ENCODE results near the gene COL4A2.
"Not testable (repeated sequence)": the region's sequence is repeated elsewhere in the genome, so short reads cannot be mapped to it uniquely, and the experiment has no call there.

COL4A2 gene

DNA sequence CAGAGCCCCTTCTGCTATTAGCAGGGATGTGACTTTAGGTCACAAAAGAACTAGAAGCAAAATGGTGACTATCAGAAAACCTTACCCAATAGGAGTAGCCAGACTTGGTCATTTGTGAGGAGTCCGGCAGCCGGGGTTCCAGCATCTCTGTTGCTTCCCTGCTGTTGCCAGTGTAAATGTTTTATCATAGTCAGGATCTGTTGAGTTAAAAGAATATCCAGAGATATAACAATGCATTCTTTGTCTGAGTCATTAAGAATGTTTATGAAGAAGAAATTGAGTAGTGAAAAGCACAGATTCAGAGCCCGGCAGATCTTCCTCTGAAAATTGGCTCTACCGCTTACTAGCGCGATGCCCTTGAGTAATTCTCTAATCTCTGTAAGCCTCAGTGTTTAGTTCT is 84.2 kb downstream of the COL4A2 start:
- H3K4me3 ChIP-seq (ENCODE audit: low read depth, low read length), result no peak overlapping the region

DNA sequence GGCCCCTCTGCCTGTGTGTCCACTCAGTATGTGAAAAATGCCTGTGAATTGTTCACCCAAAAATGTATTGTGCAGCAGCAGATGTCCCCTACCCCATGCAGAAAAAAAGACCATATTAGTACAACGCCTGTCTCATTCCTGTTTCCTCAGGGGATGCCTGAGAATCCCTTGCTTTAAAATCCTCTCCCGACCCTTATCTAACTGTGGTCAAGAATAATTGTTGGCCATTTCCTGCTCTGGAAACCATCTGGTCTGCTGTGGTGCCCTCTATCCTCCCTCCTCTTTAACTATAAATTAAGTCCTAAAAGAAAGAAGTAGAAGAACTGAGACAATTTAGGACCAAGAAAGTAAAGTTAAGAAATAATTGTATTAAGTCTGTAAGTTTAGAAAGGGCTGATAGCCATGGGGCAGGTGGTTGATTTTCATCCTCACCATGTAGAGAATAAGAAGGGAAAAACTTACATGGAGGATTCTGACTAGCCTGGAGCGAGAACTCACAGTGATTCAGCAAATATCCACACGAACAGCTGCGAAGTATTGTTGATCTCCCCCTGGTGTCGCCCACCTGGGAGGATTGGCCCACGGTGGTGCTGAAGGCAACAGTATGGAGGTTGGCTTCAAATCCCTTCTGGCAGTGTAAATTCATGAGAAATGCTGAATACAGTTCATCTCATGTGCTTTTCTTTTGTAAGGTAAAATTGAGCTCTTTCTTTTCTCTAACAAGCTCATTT is 85.6 kb downstream of the COL4A2 start:
- Histone ChIP-seq H3K9me3 (ENCODE audit: control insufficient read depth, insufficient read depth, low read length) (no peaks in the 10 kb centered on the region), H3K9ac (ENCODE audit: low read depth, low read length) (no peak overlapping the region), H3K4me3 (ENCODE audit: low read depth, low read length) (no peak overlapping the region), H3K4me1 (ENCODE audit: control insufficient read depth, insufficient read depth, low read length) (peaks cover 8% of the 10 kb centered on the region), H3K36me3 (ENCODE audit: control insufficient read depth, insufficient read depth, low read length) (peaks cover 9% of the 10 kb centered on the region), H3K27me3 (ENCODE audit: control insufficient read depth, insufficient read depth, low read length) (no peaks in the 10 kb centered on the region)

More for the DNA sequence above, 84.2 kb downstream of the COL4A2 start:
- Histone ChIP-seq H3K9ac (ENCODE audit: low read depth, low read length) (no peak overlapping the region), H3K27me3 (ENCODE audit: control insufficient read depth, insufficient read depth, low read length) (no peaks in the 10 kb centered on the region), H3K9me3 (ENCODE audit: control insufficient read depth, insufficient read depth, low read length) (no peaks in the 10 kb centered on the region), H3K4me1 (ENCODE audit: control insufficient read depth, insufficient read depth, low read length) (peaks cover 8% of the 10 kb centered on the region), H3K36me3 (ENCODE audit: control insufficient read depth, insufficient read depth, low read length) (peaks cover 9% of the 10 kb centered on the region)

DNA sequence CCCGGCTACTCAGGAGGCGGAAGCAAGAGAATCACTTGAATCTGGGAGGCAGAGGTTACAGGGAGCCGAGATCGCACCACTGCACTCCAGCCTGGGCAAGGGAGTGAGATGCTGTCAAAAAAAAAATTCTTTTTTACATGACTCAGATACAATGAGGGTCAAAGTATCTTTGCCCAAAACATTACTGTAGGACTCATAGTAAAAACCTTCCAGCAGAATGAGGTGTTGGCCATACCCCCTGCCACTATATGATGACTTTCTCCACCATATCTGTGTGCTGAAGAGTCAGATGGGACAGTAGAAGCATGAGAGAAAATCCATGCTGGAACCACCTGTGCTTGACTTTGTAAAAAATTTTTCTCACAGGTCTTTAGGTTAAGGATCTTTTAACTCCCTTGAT is 86.7 kb downstream of the COL4A2 start:
- Histone ChIP-seq H3K27me3 (ENCODE audit: control insufficient read depth, insufficient read depth, low read length) (no peaks in the 10 kb centered on the region), H3K4me3 (ENCODE audit: low read depth, low read length) (no peak overlapping the region), H3K9ac (ENCODE audit: low read depth, low read length) (no peak overlapping the region), H3K9me3 (ENCODE audit: control insufficient read depth, insufficient read depth, low read length) (no peaks in the 10 kb centered on the region), H3K4me1 (ENCODE audit: control insufficient read depth, insufficient read depth, low read length) (no peaks in the 10 kb centered on the region), H3K36me3 (ENCODE audit: control insufficient read depth, insufficient read depth, low read length) (peaks cover 8% of the 10 kb centered on the region)

DNA sequence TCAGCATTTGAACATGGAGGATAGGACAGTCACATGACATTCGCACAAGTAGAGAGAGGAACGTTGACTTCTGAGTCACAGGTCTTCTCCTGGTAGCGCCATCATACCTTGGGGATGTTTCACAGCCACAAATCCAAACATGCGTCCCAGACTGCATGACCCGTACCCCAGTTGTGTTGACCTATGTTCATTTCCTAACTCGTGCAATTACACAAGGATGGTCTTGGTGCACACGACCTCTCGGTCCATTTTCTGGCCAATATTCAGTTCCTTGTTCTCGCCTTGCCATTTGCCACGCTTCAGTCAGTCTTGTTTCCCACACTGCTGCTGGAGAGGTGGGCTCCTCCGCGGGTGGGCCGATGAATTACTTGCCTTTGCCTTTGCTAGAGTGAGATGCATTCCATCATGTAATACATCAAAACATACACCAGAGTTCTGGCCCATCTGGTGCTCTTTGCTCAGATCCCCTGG is 87.3 kb downstream of the COL4A2 start:
- no peaks in the 10 kb centered on the region for H3K27me3 ChIP-seq (ENCODE audit: control insufficient read depth, insufficient read depth, low read length)
- no peaks in the 10 kb centered on the region for H3K4me1 ChIP-seq (ENCODE audit: control insufficient read depth, insufficient read depth, low read length)
- H3K9ac ChIP-seq (ENCODE audit: low read depth, low read length), result no peak overlapping the region
- no peak overlapping the region for H3K4me3 ChIP-seq (ENCODE audit: low read depth, low read length)
- H3K36me3 ChIP-seq (ENCODE audit: control insufficient read depth, insufficient read depth, low read length), result peaks cover 1% of the 10 kb centered on the region
- no peaks in the 10 kb centered on the region for H3K9me3 ChIP-seq (ENCODE audit: control insufficient read depth, insufficient read depth, low read length)

DNA sequence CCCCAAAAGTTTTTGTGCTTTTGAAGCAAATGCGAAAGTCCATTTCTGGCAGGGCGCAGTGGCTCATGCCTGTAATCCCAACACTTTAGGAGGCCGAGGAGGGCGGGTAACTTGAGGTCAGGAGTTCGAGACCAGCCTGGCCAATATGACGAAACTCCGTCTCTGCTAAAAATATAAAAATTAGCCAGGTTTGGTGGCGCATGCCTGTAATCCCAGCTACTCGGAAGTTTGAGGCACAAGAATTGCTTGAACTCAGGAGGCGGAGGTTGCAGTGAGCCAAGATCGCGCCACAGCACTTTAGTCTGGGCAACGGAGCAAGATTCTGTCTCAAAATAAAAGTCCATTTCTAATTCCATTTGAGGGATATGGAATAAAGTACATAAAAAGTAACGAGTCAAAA is 88.5 kb downstream of the COL4A2 start:
- not testable (repeated sequence) for H3K9me3 ChIP-seq (ENCODE audit: control insufficient read depth, insufficient read depth, low read length); H3K4me1 ChIP-seq (ENCODE audit: control insufficient read depth, insufficient read depth, low read length); H3K27me3 ChIP-seq (ENCODE audit: control insufficient read depth, insufficient read depth, low read length); H3K4me3 ChIP-seq (ENCODE audit: low read depth, low read length); H3K9ac ChIP-seq (ENCODE audit: low read depth, low read length); H3K36me3 ChIP-seq (ENCODE audit: control insufficient read depth, insufficient read depth, low read length)

DNA sequence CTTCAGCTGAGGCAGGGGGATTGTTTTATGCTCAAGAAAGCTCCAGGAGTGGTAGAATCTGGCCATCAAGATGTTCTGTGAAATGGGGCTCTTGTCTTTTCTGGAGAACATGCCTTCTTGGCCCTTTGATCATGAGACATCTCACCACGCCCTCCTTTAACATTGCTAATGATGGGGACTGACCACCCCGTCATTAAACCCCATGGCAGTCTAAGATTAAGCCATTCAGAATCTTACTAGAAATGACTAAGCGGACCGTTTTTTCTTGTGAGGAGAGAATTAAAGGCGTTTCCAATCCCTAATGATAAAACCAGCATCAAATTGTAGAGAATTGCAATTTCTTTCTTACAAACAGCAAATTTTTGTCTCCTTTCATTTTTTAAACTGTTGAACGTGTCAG is 89.4 kb downstream of the COL4A2 start:
- Histone ChIP-seq H3K9ac (ENCODE audit: low read depth, low read length) (no peak overlapping the region), H3K27me3 (ENCODE audit: control insufficient read depth, insufficient read depth, low read length) (no peaks in the 10 kb centered on the region), H3K4me3 (ENCODE audit: low read depth, low read length) (no peak overlapping the region), H3K4me1 (ENCODE audit: control insufficient read depth, insufficient read depth, low read length) (no peaks in the 10 kb centered on the region), H3K36me3 (ENCODE audit: control insufficient read depth, insufficient read depth, low read length) (no peaks in the 10 kb centered on the region), H3K9me3 (ENCODE audit: control insufficient read depth, insufficient read depth, low read length) (no peaks in the 10 kb centered on the region)

DNA sequence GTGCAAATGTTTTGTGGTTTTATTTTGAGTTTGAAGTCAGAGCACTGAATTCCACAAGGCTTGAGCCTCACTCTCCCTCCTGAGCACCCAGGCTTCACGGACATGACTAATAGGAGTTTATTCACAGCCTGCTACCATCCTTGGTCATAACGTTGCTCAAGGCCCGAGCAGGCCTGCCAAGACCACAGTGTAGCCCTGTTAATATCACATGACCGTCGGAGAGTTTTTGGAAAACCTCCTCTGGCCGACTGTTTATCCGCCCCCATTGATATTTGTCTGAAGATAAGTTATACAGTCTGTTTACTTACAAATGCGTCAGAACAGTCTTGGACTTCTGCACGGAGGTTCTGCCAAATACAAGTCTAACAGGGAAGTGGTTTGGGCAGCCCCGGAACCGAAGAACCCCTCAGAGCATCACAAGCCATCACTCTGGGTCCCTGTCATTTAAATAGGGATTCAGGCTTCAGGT is 89.9 kb downstream of the COL4A2 start:
- no peak overlapping the region for H3K4me3 ChIP-seq (ENCODE audit: low read depth, low read length)
- no peaks in the 10 kb centered on the region for H3K9me3 ChIP-seq (ENCODE audit: control insufficient read depth, insufficient read depth, low read length)
- no peaks in the 10 kb centered on the region for H3K36me3 ChIP-seq (ENCODE audit: control insufficient read depth, insufficient read depth, low read length)
- no peaks in the 10 kb centered on the region for H3K27me3 ChIP-seq (ENCODE audit: control insufficient read depth, insufficient read depth, low read length)
- H3K4me1 ChIP-seq (ENCODE audit: control insufficient read depth, insufficient read depth, low read length), result no peaks in the 10 kb centered on the region
- H3K9ac ChIP-seq (ENCODE audit: low read depth, low read length), result no peak overlapping the region

DNA sequence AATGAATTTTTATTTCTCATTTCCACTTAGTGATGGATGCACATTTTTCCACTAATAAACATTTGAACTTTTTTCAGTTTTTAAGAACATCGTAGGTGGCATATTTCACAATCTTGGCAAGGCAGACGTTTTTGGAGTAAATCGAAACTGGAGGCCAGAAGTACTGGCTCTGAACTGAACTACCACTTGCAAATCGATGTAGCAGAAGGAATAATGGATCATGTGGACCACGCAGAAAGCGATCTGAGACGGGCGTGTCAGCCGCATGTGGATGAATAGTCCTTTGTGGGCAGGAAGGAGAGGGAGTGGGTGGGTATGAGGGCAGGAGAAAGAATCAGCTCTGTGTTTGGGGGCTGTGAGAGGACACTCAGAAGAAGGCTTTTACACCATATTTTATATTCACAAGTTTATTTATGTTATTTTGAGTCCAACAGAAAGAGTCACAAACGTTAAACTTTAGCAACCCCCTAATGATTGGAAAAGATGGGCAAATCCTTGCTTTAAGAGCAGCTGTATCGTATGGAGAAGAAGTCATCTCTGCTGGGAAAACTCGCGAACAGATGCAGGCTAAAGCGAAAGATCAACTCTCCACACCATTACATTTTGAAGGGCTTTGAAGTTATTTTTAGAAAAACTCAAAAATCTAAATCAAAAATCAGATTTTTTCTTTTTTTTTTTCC is 90.5 kb downstream of the COL4A2 start:
- H3K36me3 ChIP-seq (ENCODE audit: control insufficient read depth, insufficient read depth, low read length), result no peaks in the 10 kb centered on the region
- H3K9me3 ChIP-seq (ENCODE audit: control insufficient read depth, insufficient read depth, low read length), result no peaks in the 10 kb centered on the region
- no peak overlapping the region for H3K4me3 ChIP-seq (ENCODE audit: low read depth, low read length)
- H3K9ac ChIP-seq (ENCODE audit: low read depth, low read length), result no peak overlapping the region
- H3K4me1 ChIP-seq (ENCODE audit: control insufficient read depth, insufficient read depth, low read length), result no peaks in the 10 kb centered on the region
- H3K27me3 ChIP-seq (ENCODE audit: control insufficient read depth, insufficient read depth, low read length), result no peaks in the 10 kb centered on the region

DNA sequence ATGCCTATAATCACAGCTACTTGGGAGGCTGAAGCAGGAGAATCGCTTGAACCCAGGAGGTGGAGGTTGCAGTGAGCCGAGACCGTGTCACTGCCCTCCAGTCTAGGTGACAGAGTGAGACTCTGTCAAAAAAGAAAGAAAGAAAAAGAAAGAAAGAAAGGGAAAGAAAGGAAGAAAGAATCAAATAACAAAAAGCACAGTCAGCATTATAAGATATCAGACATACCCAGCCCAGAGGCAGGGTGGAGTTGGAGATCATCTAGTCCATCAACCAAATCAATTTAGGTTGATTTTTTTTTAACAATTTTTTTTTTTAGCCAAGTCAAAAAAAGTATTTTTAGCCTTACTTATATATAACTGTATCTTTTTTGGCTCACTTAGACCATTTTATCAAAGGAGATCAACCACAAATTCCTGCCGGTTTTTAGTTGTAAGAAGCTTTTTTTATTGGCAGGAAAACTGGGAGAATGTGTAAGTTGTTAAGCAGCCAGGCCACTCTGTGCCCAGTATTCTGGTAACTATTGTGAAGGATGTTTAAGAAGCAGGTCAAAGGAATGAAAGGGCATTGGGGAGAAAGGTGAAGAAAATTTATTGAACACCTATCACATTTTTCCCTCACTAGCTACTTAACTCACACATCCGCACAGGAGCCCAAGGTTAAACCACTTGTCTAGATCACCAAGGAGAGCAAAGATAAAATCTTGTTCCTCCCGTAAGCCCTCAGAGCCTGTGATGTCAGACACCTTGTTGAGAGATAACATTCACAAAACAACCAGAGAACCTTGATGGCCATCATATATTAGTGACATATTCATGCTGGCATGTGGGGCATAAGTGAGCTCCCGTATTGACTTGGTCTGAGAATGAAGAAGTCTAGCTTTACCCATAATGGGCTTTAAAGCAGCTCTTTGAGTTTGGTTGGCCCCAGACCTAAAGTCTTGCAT is 91.8 kb downstream of the COL4A2 start:
- Histone ChIP-seq H3K36me3 (ENCODE audit: control insufficient read depth, insufficient read depth, low read length) (no peaks in the 10 kb centered on the region), H3K27me3 (ENCODE audit: control insufficient read depth, insufficient read depth, low read length) (no peaks in the 10 kb centered on the region), H3K4me1 (ENCODE audit: control insufficient read depth, insufficient read depth, low read length) (no peaks in the 10 kb centered on the region), H3K9me3 (ENCODE audit: control insufficient read depth, insufficient read depth, low read length) (no peaks in the 10 kb centered on the region), H3K4me3 (ENCODE audit: low read depth, low read length) (no peak overlapping the region), H3K9ac (ENCODE audit: low read depth, low read length) (no peak overlapping the region)

DNA sequence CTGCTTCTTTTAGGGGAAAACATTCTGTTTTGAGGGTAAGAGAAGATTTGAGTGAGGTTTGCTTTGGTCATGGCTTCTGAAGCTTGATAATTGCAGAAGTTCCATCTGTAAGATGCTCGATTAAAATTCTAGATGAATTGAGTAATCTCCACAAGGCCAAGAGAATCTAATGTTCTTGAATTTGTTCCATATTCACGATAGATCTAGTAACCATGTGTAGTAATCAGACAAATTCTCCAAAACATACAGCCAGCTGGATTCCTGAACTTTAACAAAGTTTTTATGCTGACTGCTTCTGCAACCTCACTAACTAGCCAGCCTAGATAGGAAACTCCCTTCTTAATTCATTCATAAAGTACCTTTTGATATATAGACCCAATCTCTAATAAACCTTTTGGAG is 92.7 kb downstream of the COL4A2 start:
- H3K4me1 ChIP-seq (ENCODE audit: control insufficient read depth, insufficient read depth, low read length), result no peaks in the 10 kb centered on the region
- no peaks in the 10 kb centered on the region for H3K36me3 ChIP-seq (ENCODE audit: control insufficient read depth, insufficient read depth, low read length)
- no peaks in the 10 kb centered on the region for H3K27me3 ChIP-seq (ENCODE audit: control insufficient read depth, insufficient read depth, low read length)
- H3K9me3 ChIP-seq (ENCODE audit: control insufficient read depth, insufficient read depth, low read length), result no peaks in the 10 kb centered on the region
- no peak overlapping the region for H3K4me3 ChIP-seq (ENCODE audit: low read depth, low read length)
- H3K9ac ChIP-seq (ENCODE audit: low read depth, low read length), result no peak overlapping the region

DNA sequence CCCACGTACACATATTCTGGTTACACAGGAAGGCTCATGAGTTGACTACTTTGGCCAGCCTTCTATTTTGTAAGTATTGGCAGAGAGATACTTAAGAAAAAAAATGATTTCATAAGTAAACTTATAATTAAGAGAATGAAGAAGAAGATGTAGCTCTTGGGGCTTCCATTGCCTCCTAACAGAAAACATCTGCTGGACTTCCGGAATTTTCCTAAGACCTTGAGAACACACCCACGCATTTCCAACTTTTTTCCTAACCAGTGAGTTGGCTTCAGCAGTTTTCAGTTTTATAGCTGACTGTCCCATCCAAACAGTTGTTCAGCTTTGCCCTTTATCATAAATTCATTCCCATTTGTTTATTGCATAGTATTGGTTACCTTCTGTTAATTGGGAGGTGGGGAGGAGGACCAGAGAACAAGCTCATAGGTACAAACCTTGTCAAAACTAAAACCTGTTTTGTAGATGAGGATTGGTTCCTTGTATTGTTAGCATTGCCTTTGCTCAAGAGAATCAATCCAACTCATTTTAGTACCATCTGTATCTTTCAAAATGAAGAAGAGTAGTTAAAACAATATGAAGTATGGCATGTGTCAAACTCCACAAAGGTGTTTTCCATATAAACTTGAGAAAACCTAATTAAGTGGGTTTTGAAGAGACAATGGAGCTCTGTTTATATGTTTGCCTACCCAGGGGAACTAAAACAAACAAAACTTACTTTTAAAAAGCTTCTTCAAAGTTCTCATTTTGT is 93.9 kb downstream of the COL4A2 start:
- Histone ChIP-seq H3K36me3 (ENCODE audit: control insufficient read depth, insufficient read depth, low read length) (no peaks in the 10 kb centered on the region), H3K27me3 (ENCODE audit: control insufficient read depth, insufficient read depth, low read length) (no peaks in the 10 kb centered on the region), H3K4me1 (ENCODE audit: control insufficient read depth, insufficient read depth, low read length) (no peaks in the 10 kb centered on the region), H3K9ac (ENCODE audit: low read depth, low read length) (no peak overlapping the region), H3K4me3 (ENCODE audit: low read depth, low read length) (no peak overlapping the region), H3K9me3 (ENCODE audit: control insufficient read depth, insufficient read depth, low read length) (no peaks in the 10 kb centered on the region)

All from iPS-15b (cell line).